OCI-LY3 (cell line): ENCODE measurements around the gene PKN3.

Source experiments
- EZH2phosphoT487 ChIP-seq: fragments of 200-600 bp; shearing (Covaris generic); IDR thresholded peaks from 2 replicates; pipeline ENCODE4 v1.6.1; 2018; ENCODE audit warnings: antibody characterized with exemption, mixed run types, low read depth
- TF ChIP-seq, protein P1 (sequence below): fragments of 200-600, 300-600 bp; sonication (generic); IDR thresholded peaks from 2 replicates; pipeline ENCODE4 v1.5.1; 2014; ENCODE audit warnings: antibody characterized with exemption, low read length, low read depth

- TF ChIP-seq, protein P1, sequence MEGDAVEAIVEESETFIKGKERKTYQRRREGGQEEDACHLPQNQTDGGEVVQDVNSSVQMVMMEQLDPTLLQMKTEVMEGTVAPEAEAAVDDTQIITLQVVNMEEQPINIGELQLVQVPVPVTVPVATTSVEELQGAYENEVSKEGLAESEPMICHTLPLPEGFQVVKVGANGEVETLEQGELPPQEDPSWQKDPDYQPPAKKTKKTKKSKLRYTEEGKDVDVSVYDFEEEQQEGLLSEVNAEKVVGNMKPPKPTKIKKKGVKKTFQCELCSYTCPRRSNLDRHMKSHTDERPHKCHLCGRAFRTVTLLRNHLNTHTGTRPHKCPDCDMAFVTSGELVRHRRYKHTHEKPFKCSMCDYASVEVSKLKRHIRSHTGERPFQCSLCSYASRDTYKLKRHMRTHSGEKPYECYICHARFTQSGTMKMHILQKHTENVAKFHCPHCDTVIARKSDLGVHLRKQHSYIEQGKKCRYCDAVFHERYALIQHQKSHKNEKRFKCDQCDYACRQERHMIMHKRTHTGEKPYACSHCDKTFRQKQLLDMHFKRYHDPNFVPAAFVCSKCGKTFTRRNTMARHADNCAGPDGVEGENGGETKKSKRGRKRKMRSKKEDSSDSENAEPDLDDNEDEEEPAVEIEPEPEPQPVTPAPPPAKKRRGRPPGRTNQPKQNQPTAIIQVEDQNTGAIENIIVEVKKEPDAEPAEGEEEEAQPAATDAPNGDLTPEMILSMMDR, result no peak
- no peak for TF ChIP-seq EZH2phosphoT487
These were observed 21.8 kb downstream of the PKN3 start, which contains the start of gene ZDHHC12 for GRCh38 chr9:128723866-128724743.
